Measurements from ENCODE around the gene RXRA.

The RXRA gene

DNA sequence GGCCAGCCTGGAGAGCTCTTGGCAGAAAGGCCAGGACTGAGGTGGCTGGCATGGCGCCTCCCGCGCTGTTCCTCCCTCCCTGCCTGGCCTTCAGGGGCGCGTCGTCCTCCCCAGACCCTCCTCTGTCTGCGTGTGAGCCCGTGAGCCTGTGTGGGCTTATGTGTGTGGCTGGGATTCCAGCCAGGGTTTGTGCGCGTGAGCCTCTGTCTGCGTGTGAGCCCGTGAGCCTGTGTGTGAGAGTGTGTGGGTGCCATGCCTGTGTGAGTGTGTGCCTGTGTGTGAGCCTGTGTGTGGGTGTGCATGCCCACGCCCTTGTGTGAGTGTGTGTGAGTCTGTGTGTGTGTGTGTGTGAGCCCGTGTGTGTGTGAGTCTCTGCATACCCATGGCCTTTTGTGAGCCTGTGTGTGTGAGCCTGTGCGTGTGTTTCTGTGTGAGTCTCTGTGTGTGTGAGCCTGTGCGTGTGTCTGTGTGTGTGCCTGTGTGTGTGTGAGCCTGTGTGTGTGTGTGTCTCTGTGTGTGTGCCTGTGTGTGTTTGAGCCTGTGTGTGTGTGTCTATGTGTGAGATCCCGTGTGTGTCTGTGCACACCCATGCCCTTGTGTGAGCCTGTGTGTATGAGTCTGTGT is 13.0 kb downstream of the RXRA start:
- DNase-seq, result peak; percentile 60

DNA sequence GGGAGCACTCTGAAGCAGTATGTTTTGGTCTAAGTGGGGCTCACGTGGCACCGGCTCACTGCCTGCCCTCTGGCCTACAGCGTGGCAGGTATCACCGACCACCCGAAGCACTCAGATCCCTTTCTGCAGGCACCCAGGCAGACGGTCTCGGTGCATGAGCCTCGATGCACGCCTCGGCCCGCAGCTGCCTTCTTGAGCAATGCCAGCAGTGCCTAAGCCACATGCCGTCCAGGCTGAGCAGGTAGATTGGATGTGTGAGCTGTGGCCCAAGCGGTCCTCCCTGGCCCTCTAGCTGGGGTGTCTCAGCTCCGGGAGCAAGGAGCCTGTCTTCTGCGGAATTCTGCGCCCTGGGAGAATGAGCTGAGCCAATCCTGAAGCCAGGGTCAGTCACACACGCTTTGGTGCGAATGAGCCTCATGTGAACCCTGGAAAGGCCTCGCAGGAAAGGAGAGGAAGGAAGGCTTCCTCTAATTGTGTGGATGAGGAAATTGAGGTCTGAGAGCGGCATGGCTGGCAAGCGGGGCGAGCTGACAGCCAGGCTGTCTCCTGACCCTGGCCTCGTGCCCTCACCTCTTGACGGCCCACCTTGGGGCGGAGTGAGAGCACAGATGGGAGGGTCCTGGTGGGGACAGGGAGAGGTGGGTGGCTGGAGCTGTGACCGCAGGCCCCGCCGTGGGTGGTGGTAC is 14.4 kb downstream of the RXRA start:
- DNase-seq, result no peak

DNA sequence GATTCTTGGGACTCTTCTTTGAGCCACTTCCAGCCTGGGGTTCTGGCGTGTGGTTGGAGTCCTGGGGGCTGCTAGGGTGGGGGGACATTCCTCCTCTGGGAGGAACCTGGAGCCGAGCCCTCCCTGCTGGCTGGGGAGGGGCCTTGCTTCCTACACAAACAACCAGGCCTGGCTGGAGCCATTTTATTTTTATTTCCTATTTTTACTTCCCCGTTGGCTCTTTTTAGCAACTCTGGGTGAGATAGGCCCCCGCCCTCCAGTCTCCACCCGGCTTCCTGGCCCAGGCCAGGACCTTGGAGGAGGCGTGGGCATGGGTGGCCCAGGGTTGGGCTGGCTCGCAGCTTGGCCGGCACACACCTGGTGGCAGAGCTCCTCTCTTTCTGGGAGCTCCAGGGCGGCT is 15.1 kb downstream of the RXRA start:
- DNase-seq, result peak; percentile 68

DNA sequence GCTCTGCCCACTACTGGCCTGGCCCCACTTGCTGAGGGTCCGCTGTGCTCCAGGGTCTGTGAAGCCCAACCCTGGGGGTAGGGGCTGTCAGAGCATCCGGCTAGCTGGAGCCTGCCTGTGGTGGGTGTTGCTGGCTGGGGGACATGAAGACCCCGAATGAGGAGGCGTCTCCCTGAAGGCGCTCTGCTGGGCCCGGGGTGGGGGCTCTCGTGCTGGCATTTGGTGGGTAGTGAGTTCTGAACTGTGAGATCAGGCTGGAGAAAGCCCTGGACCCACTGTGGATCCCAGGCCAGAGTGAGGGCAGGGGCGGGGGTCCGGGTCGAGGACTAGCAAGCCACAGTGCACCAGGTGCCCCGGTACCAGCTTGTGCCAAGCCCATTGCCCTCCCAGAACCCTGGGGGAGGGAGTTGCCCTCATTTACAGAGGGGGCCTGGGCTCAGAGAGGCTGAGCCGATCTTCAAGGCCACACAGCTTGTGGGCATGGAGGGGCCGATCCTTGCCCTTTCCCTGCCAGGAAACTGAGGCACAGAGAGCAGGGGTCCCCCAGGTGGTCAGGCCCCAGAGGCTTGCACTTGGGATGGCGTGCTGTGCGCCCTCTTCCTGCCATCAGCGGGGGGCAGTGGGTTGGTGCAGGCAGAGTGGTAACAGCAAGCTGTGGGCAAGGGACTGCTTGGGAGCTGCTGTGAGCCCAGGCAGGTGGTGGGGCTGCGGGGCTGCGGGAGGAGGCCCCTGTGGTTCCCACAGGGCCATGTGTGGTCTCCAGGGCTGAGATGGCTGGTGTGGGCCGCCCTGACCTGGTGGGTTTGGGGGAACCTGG is 15.9 kb downstream of the RXRA start:
- no peak for DNase-seq

DNA sequence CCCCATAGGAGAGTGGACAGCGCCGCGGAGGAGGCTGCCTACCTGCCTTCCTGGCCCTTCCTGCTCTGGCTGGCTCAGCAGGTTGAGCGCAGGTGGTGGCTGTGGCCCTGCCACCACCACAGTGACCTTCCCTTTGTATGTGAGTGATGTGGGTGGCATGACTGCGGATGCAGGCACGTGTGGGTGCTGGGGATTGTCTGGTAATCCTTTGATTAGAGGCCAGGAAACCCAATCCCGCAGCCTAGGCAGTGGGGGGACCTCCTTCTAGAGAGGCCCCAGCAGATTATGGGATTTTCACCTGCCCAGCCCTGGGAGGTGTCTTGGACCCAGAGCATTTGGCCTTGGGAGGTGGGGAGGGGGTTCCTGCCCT is 16.5 kb downstream of the RXRA start:
- no peak for DNase-seq

DNA sequence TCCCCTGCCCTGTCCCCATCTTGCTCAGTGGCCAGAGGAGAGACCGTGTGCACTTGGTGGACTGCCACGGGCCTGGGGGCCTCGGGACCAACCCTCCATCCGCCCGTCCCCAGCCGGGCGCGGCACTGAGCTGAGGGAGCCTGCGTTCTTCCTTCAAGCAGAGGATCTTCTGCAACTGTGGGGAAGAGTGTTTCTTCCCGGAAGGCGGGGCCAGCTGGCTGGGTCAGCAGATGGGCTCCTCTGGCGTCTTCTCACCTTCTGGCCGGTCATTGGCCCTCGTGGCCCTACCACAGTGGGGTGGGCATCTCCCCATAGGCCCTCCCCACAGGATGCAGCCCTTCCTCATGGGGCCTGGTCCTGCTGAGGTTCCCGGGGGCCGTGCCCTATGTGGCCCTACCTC is 17.4 kb downstream of the RXRA start:
- no peak for DNase-seq

DNA sequence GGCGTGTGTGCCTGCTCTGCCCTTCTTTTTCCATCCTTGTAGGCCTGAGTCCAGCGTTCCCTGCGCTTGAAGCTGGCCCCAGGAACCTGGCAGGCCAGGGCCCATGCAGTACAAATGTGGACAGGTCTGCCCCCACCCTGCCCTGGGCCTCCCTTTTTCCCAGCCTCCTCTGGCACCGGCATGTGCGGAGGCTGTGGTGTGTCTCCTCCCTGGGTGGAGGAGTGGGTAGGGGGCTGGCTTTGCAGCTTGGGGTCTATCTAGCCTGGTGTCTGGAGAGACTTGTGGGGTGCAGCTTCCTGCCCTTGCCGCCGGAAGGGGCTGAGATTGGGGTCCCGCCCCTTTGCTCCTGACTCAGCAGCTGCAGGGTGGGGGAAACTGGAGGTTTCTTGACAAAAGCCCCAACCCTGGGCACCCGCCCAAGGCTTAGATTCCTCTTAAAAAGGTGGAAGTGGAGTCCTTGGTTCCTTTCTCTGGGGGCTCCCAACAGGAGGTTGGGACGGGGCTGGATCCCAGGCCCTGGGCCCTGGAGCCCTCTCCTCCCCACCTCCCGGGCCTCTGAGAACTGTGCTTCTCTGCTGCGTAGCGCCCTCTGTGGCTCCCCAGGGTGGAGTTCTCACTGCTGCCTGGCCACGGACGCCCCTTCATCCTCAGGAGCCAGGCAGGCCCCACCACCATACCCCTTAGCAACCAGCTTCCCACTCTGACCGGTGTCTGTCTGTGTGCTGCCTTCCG is 18.0 kb downstream of the RXRA start:
- peak; percentile 88 for DNase-seq

DNA sequence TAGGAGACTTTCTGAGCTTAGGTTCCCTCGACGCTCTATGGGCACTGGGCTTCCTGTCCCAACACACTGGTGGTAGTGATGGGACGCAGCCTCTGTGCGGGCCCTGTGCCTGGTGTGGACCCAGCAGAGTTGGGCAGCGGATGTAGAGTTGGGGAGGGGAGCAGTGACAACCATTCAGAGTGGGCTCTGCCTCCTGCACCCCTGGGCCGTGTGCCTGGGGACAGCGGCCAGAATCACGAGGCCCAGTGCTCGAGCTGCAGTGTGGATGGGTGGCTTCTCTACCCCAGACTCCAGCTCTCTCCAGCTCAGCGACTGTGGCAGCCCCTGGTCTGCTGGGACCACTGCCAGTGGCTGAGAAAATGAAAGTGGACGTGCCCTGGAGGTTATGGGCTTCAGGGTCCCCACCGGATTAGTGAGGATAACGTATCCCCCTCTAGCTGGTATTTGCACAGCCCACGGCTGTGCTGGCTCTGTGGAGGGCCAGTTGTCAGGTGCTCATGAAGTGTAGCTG is 18.6 kb downstream of the RXRA start:
- no peak for DNase-seq

DNA sequence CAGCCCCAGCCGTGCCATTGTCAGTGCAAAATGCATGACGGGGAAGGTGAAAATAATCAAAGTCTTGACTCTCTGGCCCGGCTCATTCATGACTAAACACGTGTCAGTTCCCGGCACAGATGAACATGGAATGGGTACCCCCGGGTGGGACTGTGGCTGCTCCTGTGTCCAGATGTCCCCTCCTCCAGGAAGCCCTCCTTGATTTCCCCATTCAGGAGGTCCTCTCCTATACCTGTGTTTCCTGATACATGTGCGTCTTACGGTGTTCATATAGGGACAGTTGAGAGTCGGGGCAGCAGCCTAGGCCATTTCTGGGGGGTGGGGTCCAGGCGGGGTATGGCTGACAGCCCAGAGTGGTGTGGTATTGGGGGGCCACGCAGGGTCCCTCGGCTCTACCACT is 19.5 kb downstream of the RXRA start:
- DNase-seq, result no peak

DNA sequence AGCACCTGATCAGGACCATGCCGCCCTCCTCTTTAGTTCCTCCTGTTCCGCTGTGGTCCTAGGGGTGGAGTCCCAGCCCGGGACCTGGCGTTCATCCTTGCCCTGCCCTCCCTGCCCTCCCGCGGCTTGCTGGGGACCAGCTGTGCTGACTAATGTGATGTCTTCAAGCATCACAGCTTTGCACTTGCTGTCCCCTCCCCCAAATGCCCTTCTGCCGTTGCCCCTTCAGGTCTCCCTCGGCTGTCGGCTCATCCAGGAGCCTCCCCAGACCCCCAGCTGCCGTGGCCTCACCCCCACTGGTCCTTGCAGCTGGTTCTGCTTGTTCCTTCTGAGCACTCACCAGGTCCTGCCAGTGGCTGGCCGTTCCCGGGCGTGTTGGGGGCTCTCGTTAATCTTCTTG is 19.9 kb downstream of the RXRA start:
- peak; percentile 62 for DNase-seq

DNA sequence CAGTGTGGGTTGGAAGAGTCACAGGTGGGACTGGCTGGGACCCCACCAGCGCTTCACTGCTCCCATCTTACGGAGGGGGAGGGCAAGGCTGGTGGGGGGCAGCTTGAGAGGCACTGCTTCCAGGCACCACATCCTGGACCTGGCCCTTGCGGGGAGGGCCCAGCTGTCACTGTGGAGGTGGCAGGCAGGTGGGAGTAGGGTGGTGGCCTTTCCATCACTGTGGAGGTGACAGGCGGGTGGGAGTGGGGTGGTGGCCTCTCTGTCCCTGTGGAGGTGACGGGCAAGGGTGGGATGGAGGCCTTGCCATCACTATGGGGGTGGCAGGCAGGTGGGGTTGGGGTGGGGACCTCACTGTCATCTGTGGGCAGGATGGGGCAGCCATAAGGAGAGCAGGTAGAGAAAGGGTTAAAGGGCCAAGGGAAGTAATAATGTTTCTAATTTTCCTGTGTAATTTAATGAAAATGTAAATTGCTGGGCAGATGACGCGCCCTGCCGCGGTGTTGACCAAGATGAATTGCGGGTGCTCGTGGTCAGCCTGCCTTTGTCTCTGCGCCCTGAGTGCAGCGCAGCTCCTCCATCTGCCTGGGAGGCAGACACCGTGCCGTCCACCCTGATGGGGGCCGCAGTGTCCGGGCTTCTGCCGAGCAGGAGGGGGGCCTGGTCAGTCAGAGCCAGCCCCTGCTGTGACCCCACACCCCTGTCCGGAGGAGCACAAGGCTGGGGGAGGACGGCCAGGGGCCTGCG is 20.8 kb downstream of the RXRA start:
- no peak for DNase-seq

DNA sequence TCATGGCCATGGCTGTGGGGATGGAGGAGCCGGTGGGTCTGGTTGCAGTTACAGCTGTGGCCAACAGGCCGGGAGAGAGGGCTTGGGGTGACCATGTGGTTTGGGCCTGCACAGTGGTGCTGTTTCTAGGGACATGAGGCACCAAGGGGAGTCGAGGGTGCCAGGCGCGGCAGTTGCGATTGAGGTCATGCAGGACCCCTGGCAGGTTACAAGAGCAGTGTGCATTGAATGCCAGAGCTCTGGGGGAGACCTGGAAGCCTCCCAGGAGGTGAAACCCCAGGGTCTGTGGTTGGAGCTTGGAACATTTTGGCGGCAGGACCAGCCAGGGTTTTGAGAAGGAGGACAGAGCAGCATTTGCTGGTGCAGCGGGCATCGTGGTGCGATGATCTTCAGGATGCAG is 21.7 kb downstream of the RXRA start:
- DNase-seq, result no peak

DNA sequence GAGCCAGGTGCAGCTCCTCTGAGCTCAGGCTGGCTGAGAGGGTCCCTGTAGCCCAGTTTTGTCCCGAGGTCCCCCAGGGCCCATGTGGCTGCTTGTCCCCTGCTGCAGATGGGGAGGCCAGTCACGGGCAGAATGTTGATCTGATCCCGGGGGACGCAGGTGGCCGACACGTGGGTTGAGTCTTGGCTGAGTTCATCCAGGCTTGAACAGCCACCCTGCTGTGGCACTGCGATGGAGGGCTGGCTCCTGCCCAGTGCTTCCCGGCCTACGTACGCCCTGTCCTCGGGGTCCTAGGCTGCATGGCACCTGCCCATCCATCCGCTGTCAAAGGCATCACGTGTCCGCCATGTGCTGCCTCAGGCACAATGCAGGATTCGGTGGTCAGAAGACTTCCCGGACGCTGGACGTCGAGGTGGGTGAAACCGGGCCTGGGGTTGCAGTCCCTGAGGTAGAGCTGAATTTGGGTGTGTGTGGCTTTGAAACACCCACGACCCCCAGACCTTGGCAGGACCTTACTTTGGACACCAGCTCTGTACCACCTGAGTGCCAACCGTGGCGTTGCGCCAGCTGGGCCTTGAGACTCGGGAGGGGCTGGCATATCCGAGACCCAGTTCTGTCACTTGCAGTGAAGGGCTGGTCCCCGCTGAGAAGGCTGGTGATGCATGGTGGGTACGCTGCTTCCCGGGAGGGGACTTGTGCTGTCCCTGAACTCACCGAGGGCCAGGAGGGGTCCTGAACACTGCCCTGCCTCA is 22.3 kb downstream of the RXRA start:
- no peak for DNase-seq

DNA sequence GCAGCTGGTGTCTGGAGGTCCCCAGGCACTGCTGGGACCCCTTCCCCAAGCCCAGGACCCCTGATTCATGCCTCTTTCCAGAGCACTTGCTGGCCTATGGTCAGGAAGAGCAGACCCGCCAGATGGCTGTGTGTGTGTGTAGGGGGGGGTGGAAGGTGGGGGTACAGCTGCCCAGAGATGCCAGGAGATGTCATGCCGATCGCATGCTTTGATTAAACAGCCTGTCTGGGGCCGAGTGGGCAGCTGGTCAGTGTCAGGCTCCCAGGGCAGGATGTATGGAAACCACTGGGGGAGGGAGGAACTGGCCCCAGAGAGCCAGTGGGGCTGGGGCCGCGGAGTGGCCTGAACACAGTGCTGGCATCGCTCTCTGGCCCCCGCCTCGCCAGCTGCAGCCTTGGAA is 23.7 kb downstream of the RXRA start:
- DNase-seq, result no peak

DNA sequence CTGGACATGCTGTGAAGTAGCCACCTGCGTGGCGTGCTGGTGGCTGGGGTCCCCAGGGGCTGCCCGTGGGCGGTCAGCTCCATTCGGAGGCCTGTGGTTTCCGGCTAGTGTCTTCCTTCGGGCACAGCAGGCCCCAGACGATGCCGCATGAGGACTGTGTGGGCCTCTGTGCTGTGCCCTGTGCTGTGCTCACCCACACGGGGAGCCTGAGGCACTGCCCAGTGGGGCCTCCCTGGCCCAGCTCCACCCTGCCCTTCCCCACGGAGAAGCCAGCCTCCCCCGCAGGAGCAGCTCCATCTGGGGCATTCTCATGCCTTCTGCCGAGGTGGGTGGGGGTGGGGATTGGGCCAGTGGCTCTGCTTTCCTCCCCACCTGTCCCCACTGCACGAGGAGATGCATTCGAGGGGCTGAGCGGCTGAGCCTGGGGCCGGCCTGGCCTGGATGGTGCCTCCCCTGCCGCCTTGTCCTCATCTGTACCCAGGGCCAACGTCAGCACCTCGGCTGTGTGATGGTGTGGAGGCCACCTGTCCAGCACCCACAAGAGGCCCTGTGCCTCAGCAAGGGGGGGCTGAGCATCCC is 24.2 kb downstream of the RXRA start:
- no peak for DNase-seq

DNA sequence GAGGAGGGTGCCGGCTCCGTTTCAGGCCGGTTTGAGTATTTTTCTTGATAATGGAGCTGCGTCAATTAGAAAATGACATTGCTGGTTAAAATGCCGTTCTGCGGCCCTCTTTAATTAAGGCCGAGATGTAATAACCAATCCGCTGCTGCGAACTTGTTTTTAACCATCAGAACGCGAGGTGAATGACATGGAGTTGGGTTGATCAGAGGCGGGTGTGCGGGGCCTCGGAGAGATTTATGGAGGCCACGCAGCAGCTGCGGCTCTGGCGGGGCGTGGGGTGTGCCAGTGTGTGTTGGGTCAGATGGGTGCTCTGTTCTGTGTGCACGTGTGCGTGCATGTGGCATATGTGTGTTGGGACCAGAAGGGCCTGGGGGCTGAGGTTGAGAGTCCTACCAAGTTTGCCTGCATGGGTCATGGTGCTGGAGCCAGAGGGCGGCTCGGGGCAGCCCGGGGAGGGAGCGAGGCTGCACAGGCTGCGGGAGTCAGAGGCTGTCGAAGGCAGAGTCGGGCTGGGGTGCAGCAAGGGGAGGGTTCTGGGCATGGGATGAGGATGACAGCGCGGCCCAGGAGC is 25.4 kb downstream of the RXRA start:
- no peak for DNase-seq

DNA sequence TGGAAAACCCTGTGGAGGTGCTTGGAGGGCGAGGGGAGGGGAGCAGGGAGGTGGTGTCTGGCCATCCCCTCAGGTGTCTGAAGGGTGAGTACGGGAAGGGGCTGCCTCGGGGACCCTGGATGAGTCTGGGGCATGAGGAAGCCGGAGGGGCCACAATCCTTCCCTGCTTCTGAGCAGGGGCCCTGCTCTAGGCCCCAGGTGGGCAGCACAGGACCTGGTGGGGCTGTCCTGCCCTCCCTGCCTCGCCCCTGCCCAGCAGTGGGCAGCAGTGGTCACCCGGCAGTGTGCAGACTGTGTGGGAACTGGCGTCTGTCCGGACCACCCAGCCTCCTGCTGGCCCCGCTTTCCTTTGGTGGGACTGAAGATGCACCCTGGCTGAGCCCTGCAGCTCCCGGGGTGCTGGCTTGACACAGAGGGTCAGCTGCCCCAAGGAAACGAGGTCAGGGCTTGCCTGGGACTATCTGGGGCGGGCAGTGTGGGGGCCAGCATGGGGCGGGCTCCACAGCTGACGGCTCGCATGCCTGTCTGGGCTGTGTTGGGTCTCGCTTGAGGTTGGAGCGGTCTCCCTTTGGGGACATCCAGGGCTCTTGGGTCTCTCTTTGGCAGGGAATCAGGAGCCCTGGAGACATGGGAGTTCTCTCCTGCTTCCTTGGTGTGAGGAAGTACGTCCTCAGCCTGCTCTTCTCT is 26.1 kb downstream of the RXRA start:
- DNase-seq, result no peak

DNA sequence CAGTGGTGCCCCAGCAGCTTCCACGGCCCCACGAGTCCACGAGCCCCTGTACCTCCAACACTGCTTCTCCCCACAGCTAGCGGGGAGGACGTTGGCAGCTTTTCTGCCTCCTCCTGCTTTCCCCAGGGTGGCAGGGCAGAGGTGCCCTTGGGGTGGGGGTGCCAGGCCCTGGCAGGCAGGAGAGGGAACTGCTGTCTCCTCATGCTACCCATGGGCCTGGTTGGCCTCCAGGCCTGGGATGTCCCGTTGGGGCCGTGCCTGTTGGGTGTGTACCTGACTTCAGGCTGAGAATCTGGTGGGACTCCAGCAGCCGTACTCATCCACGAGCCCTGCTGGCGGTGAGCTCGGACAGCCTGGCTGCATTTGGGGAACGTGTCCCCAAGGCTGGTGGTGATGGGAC is 27.3 kb downstream of the RXRA start:
- no peak for DNase-seq

DNA sequence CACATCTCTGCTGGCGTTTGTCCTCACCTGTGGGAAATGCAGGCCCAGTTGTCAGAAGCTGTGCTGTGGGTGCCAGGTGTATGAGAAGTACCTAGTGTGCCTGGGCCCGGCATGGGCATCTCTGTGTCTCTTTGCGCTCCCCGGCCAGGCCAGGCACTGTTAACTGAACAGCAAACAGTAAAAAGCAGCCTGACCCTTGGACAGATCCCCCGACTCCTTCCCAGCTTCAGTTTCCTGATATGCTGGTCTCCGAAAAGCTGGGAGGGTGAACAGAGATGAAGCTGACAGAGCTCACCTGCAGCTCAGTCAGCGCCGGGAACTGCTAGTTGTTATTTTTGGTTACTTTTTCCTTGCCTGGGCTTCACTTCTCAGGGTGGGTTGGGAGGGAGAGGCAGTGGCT is 28.9 kb downstream of the RXRA start:
- DNase-seq, result no peak

DNA sequence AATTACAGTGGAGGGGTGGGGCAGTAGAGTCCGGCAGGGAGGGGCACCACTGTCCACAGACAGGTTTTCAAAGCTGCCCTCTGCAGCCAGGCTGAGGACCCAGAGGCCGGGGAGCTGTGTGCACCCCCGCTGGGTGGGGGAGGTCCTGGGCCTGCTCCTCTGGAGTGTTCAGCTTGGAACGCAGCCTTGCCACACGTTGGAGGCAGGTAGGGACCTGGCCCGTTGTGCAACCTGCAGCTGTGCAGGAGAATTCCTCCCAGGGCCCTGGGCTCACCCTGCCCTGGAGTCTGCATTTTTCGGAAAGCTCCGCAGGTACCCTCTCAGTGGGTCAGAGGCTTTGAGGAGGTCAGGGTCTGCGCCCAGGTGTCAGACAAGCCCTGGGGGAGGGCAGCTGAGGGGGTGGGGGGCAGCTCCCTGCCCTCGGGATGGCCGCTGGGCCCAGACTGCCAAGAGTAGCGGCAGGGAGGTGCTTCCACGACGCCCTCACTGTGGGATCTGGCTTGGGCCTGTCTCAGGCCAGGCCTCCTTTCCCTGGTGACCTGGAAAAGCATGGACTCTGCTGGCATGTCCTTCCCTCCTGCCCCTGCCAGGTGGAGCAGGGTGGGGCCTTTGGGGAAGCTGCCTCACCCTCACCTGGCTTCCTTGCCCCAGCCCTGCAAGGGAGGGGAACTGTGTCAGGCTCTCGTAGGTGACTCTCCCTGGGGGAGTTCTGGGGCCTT is 29.5 kb downstream of the RXRA start:
- no peak for DNase-seq

All from hematopoietic multipotent progenitor cell treated with erythropoietin and hydrocortisone succinate and interleukin-3 and kit ligand, for 6 days (in vitro differentiated cells).